HepG2 (cell line): ENCODE measurements around the gene ST14. TPM values are rescaled to one million over a fixed set of nuclear protein-coding genes. Genes with fewer than 3 reads are reported as not detected.

Source experiments
- CBX5 ChIP-seq: sonication (generic); formaldehyde crosslinking; IDR thresholded peaks from 2 replicates; pipeline ENCODE4 v1.4.0; 2020; ENCODE audit warnings: missing genetic modification reagents, borderline replicate concordance
- HNF4G ChIP-seq, 2 experiments: sonication (generic) in 1 of 2; formaldehyde crosslinking in 1 of 2; IDR thresholded peaks; 2 replicates each; pipeline versions ENCODE4 v1.4.0 to v1.6.1; 2011 to 2020; ENCODE audit warnings: borderline replicate concordance in 2 of 2, low read depth in 2 of 2, mild to moderate bottlenecking in 2 of 2, low read length in 1 of 2, missing genetic modification reagents in 1 of 2, moderate library complexity in 1 of 2
- SRSF1 ChIP-seq: fragments of 200-400 bp; formaldehyde crosslinking; optimal IDR thresholded peaks from 2 replicates; pipeline ENCODE3; 2017; ENCODE audit warnings: mild to moderate bottlenecking, low read depth, low read length, moderate library complexity
- TBP ChIP-seq: sonication (generic); formaldehyde crosslinking; IDR thresholded peaks from 2 replicates; pipeline ENCODE4 v1.5.0; 2020; ENCODE audit warnings: missing genetic modification reagents
- ZBTB20 ChIP-seq: sonication (generic); formaldehyde crosslinking; IDR thresholded peaks from 2 replicates; pipeline ENCODE4 v1.8.1; 2023; ENCODE audit warnings: missing genetic modification reagents, low read depth, mild to moderate bottlenecking, borderline replicate concordance
- ZNF251 ChIP-seq: sonication (generic); formaldehyde crosslinking; IDR thresholded peaks from 2 replicates; pipeline ENCODE4 v1.9.0; 2021; ENCODE audit warnings: mild to moderate bottlenecking, missing genetic modification reagents
- ZNF644 ChIP-seq: IDR thresholded peaks from 2 replicates; pipeline ENCODE4 v1.6.1; 2016; ENCODE audit warnings: low read depth
- ZNF660 ChIP-seq: sonication (generic); formaldehyde crosslinking; IDR thresholded peaks from 2 replicates; pipeline ENCODE4 v1.5.1; 2020; ENCODE audit warnings: mild to moderate bottlenecking, low read depth, missing genetic modification reagents, borderline replicate concordance
- ZNF772 ChIP-seq: sonication (generic); formaldehyde crosslinking; IDR thresholded peaks from 2 replicates; pipeline ENCODE4 v1.5.0; 2020; ENCODE audit warnings: mild to moderate bottlenecking, missing genetic modification reagents
- ZSCAN31 ChIP-seq: sonication (generic); formaldehyde crosslinking; IDR thresholded peaks from 2 replicates; pipeline ENCODE4 v1.5.0; 2020; ENCODE audit warnings: low read depth, mild to moderate bottlenecking, missing genetic modification reagents
- polyA plus RNA-seq, 8 experiments: library from polyadenylated mRNA; depleted of rRNA in 3 of 8; stranded (reverse) in 7 of 8; unstranded in 1 of 8; fragments of >200 nt; fragmentation: Illumina TruSeq in 4 of 8; extraction: Trizol in 4 of 8; gene quantifications; 2 replicates each; pipeline versions ENCODE4 v1.2.1 to v1.2.3, GENCODE V29; 2011 to 2016; ENCODE audit warnings: low read depth in 4 of 8, missing spikeins in 1 of 8, mixed read lengths in 1 of 8; ENCODE audit not compliant: insufficient read depth in 1 of 8
- total RNA-seq, 5 experiments: library from RNA; depleted of rRNA; stranded (reverse); fragments of >200 nt; fragmentation: Illumina TruSeq; extraction: Trizol; gene quantifications; 2 replicates each; pipeline ENCODE4 v1.2.3, GENCODE V29; 2016; ENCODE audit warnings: low read depth in 1 of 5
- TF ChIP-seq, protein P1 (sequence below): sonication (generic); formaldehyde crosslinking; IDR thresholded peaks from 2 replicates; pipeline ENCODE4 v1.4.0; 2020; ENCODE audit warnings: mild to moderate bottlenecking, low read depth, missing genetic modification reagents
- TF ChIP-seq, protein P2 (sequence below): sonication (generic); formaldehyde crosslinking; IDR thresholded peaks from 2 replicates; pipeline ENCODE4 v1.5.1; 2020; ENCODE audit warnings: missing genetic modification reagents, mild to moderate bottlenecking, borderline replicate concordance
- TF ChIP-seq, protein P3 (sequence below): sonication (generic); formaldehyde crosslinking; IDR thresholded peaks from 2 replicates; pipeline ENCODE4 v1.5.1; 2020; ENCODE audit warnings: mild to moderate bottlenecking, missing genetic modification reagents, borderline replicate concordance
- TF ChIP-seq, protein P4 (sequence below): sonication (generic); formaldehyde crosslinking; IDR thresholded peaks from 2 replicates; pipeline ENCODE4; 2020; ENCODE audit warnings: missing genetic modification reagents, mild to moderate bottlenecking, borderline replicate concordance
- TF ChIP-seq, protein P5 (sequence below): sonication (generic); formaldehyde crosslinking; IDR thresholded peaks from 2 replicates; pipeline ENCODE4 v1.4.0; 2020; ENCODE audit warnings: missing genetic modification reagents, mild to moderate bottlenecking, borderline replicate concordance

The ST14 gene
- total and polyA plus RNA-seq, 2 of the 13 experiments (the other 11 are each of a cell fraction or from before 2014, with no cell fraction given), result 0.88 to 1.4 TPM

DNA sequence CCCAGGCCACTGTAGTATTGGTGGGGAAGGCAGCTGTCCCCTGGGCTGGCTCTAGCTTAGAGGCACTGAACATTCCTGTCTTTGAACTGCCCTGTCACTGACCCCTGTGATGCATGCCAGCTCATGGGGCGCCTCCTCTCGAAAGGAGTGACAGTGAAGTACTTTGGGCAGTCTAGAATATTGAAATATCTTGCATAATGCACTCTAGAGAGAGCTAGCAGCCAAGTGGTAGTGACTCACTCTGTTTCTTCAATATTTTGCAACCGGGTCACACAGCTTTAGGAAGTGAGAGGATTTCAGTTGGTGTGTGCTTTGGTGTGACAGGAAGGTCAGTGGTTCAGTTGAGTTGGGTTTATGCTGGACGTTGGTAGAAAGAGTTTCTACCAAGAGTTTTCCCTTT, 35.5 kb upstream of the ST14 start (continued):
- TF ChIP-seq ZNF660 (CRISPR knock-in tag) (no peak), ZNF772 (no peak), SRSF1 (no peak), ZNF251 (no peak), ZSCAN31 (no peak), ZBTB20 (CRISPR knock-in tag) (no peak), TBP (no peak), ZNF644 (CRISPR knock-in tag) (peak; percentile 90), CBX5 (peak; percentile 89), HNF4G (IDR thresholded peaks at IDR 0.05; ENCODE audit: borderline replicate concordance, low read depth, low read length) (peak; percentile 72), HNF4G (CRISPR knock-in tag; IDR thresholded peaks at IDR 0.05; ENCODE audit: borderline replicate concordance, low read depth) (no peak)
- TF ChIP-seq, protein P1, sequence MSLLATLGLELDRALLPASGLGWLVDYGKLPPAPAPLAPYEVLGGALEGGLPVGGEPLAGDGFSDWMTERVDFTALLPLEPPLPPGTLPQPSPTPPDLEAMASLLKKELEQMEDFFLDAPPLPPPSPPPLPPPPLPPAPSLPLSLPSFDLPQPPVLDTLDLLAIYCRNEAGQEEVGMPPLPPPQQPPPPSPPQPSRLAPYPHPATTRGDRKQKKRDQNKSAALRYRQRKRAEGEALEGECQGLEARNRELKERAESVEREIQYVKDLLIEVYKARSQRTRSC (CRISPR knock-in tag), result no peak
- TF ChIP-seq, protein P2, sequence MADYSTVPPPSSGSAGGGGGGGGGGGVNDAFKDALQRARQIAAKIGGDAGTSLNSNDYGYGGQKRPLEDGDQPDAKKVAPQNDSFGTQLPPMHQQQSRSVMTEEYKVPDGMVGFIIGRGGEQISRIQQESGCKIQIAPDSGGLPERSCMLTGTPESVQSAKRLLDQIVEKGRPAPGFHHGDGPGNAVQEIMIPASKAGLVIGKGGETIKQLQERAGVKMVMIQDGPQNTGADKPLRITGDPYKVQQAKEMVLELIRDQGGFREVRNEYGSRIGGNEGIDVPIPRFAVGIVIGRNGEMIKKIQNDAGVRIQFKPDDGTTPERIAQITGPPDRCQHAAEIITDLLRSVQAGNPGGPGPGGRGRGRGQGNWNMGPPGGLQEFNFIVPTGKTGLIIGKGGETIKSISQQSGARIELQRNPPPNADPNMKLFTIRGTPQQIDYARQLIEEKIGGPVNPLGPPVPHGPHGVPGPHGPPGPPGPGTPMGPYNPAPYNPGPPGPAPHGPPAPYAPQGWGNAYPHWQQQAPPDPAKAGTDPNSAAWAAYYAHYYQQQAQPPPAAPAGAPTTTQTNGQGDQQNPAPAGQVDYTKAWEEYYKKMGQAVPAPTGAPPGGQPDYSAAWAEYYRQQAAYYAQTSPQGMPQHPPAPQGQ (CRISPR knock-in tag), result no peak
- TF ChIP-seq, protein P3, sequence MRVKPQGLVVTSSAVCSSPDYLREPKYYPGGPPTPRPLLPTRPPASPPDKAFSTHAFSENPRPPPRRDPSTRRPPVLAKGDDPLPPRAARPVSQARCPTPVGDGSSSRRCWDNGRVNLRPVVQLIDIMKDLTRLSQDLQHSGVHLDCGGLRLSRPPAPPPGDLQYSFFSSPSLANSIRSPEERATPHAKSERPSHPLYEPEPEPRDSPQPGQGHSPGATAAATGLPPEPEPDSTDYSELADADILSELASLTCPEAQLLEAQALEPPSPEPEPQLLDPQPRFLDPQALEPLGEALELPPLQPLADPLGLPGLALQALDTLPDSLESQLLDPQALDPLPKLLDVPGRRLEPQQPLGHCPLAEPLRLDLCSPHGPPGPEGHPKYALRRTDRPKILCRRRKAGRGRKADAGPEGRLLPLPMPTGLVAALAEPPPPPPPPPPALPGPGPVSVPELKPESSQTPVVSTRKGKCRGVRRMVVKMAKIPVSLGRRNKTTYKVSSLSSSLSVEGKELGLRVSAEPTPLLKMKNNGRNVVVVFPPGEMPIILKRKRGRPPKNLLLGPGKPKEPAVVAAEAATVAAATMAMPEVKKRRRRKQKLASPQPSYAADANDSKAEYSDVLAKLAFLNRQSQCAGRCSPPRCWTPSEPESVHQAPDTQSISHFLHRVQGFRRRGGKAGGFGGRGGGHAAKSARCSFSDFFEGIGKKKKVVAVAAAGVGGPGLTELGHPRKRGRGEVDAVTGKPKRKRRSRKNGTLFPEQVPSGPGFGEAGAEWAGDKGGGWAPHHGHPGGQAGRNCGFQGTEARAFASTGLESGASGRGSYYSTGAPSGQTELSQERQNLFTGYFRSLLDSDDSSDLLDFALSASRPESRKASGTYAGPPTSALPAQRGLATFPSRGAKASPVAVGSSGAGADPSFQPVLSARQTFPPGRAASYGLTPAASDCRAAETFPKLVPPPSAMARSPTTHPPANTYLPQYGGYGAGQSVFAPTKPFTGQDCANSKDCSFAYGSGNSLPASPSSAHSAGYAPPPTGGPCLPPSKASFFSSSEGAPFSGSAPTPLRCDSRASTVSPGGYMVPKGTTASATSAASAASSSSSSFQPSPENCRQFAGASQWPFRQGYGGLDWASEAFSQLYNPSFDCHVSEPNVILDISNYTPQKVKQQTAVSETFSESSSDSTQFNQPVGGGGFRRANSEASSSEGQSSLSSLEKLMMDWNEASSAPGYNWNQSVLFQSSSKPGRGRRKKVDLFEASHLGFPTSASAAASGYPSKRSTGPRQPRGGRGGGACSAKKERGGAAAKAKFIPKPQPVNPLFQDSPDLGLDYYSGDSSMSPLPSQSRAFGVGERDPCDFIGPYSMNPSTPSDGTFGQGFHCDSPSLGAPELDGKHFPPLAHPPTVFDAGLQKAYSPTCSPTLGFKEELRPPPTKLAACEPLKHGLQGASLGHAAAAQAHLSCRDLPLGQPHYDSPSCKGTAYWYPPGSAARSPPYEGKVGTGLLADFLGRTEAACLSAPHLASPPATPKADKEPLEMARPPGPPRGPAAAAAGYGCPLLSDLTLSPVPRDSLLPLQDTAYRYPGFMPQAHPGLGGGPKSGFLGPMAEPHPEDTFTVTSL, result peak; percentile 84
- TF ChIP-seq, protein P4, sequence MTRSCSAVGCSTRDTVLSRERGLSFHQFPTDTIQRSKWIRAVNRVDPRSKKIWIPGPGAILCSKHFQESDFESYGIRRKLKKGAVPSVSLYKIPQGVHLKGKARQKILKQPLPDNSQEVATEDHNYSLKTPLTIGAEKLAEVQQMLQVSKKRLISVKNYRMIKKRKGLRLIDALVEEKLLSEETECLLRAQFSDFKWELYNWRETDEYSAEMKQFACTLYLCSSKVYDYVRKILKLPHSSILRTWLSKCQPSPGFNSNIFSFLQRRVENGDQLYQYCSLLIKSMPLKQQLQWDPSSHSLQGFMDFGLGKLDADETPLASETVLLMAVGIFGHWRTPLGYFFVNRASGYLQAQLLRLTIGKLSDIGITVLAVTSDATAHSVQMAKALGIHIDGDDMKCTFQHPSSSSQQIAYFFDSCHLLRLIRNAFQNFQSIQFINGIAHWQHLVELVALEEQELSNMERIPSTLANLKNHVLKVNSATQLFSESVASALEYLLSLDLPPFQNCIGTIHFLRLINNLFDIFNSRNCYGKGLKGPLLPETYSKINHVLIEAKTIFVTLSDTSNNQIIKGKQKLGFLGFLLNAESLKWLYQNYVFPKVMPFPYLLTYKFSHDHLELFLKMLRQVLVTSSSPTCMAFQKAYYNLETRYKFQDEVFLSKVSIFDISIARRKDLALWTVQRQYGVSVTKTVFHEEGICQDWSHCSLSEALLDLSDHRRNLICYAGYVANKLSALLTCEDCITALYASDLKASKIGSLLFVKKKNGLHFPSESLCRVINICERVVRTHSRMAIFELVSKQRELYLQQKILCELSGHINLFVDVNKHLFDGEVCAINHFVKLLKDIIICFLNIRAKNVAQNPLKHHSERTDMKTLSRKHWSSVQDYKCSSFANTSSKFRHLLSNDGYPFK (CRISPR knock-in tag), result no peak
- TF ChIP-seq, protein P5, sequence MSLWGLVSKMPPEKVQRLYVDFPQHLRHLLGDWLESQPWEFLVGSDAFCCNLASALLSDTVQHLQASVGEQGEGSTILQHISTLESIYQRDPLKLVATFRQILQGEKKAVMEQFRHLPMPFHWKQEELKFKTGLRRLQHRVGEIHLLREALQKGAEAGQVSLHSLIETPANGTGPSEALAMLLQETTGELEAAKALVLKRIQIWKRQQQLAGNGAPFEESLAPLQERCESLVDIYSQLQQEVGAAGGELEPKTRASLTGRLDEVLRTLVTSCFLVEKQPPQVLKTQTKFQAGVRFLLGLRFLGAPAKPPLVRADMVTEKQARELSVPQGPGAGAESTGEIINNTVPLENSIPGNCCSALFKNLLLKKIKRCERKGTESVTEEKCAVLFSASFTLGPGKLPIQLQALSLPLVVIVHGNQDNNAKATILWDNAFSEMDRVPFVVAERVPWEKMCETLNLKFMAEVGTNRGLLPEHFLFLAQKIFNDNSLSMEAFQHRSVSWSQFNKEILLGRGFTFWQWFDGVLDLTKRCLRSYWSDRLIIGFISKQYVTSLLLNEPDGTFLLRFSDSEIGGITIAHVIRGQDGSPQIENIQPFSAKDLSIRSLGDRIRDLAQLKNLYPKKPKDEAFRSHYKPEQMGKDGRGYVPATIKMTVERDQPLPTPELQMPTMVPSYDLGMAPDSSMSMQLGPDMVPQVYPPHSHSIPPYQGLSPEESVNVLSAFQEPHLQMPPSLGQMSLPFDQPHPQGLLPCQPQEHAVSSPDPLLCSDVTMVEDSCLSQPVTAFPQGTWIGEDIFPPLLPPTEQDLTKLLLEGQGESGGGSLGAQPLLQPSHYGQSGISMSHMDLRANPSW (CRISPR knock-in tag), result no peak
